HCT116 (cell line): ENCODE measurements around the gene C11orf52. TPM values are rescaled to one million over a fixed set of nuclear protein-coding genes. Genes with fewer than 3 reads are reported as not detected.
"Not testable (repeated sequence)": the region's sequence is repeated elsewhere in the genome, so short reads cannot be mapped to it uniquely, and the experiment has no call there.

Source experiments
- ATAC-seq: fragments of 200-7000 bp; cut with Tn5 transposase; 2 replicates; pipeline ENCODE4 v1.9.1; 2020; ENCODE audit warnings: mild to moderate bottlenecking, moderate library complexity
- BruUV-seq: library from RNA; stranded (reverse); fragments of 400-500 nt; replicated peaks from 2 replicates; lab custom pipeline; 2021; lab: Mats Ljungman, UMichigan
- CTCF ChIA-PET: fragments of 300-600 bp; sonication (Branson Sonifier 250); formaldehyde crosslinking; loops from one replicate; lab custom pipeline; 2021; ENCODE audit warnings: antibody characterized with exemption; lab: Charles Lee
- POLR2A ChIA-PET: fragments of 300-600, 350-600 bp; sonication (Branson Sonifier 250); formaldehyde crosslinking; loops from one replicate; lab custom pipeline; 2021; ENCODE audit warnings: antibody characterized with exemption; lab: Charles Lee
- RAD21 ChIA-PET, 2 experiments: fragments of 300-600 bp; sonication (Branson Sonifier 250); formaldehyde crosslinking; loops; one replicate each; lab custom pipeline; 2023; ENCODE audit warnings: low total read pairs in 2 of 2; ENCODE audit not compliant: uncharacterized antibody in 2 of 2, unreplicated experiment in 2 of 2, low non-redundant PET in 1 of 2; lab: Charles Lee
- DNase-seq: peaks from one replicate; pipeline ENCODE4 v3.0.0-alpha.2; 2010; ENCODE audit warnings: low read depth, low spot score
- H2AFZ ChIP-seq: fragments of 200-600 bp; shearing (Covaris generic), sonication (generic); 2 replicates; pipeline ENCODE4 v1.6.1; 2017; ENCODE audit warnings: low read depth, mixed run types, mixed read lengths, antibody characterized with exemption, low read length; ENCODE audit not compliant: poor library complexity, severe bottlenecking
- H3K27ac ChIP-seq: 2 replicates; pipeline ENCODE4 v1.5.1; 2012; ENCODE audit warnings: low read depth, low read length
- H3K27me3 ChIP-seq: fragments of 200-600 bp; sonication (generic); 2 replicates; pipeline ENCODE4 v1.6.1; 2016; ENCODE audit warnings: mixed run types, low read length, mixed read lengths; ENCODE audit not compliant: insufficient read depth
- H3K36me3 ChIP-seq, 2 experiments: fragments of 200-500 bp in 1 of 2; fragments of 200-600 bp in 1 of 2; sonication (Bioruptor generic) in 1 of 2; sonication (generic) in 1 of 2; 2 replicates each; pipeline versions ENCODE4 v1.5.1 to v1.6.1; 2014 to 2016; ENCODE audit warnings: low read length in 2 of 2, inconsistent platforms in 1 of 2, mixed read lengths in 1 of 2, mixed run types in 1 of 2; ENCODE audit not compliant: insufficient read depth in 2 of 2, control insufficient read depth in 1 of 2
- H3K4me1 ChIP-seq, 2 experiments: fragments of 200-600 bp in 1 of 2; sonication (generic) in 1 of 2; 2 replicates each; pipeline versions ENCODE4 v1.5.1 to v1.6.1; 2012 to 2017; ENCODE audit warnings: low read length in 2 of 2, inconsistent platforms in 1 of 2, mild to moderate bottlenecking in 1 of 2, mixed read lengths in 1 of 2, mixed run types in 1 of 2, moderate library complexity in 1 of 2; ENCODE audit not compliant: insufficient read depth in 2 of 2, control insufficient read depth in 1 of 2
- H3K4me2 ChIP-seq: fragments of 200-600 bp; sonication (generic); 2 replicates; pipeline ENCODE4 v1.6.1; 2017; ENCODE audit warnings: mixed run types, low read length, mixed read lengths
- H3K4me3 ChIP-seq, 2 experiments: fragments of 200-600 bp in 1 of 2; sonication (generic) in 1 of 2; replicated peaks in 1 of 2; 2 replicates each; pipeline ENCODE4 v1.5.1; 2011 to 2016; ENCODE audit warnings: low read length in 2 of 2, control low read depth in 1 of 2, low read depth in 1 of 2, mild to moderate bottlenecking in 1 of 2, mixed read lengths in 1 of 2, mixed run types in 1 of 2
- H3K79me2 ChIP-seq: fragments of 200-600 bp; sonication (generic); 2 replicates; pipeline ENCODE4 v1.6.1; 2017; ENCODE audit warnings: mild to moderate bottlenecking, mixed run types, low read length, moderate library complexity, mixed read lengths; ENCODE audit not compliant: insufficient read depth
- H3K9ac ChIP-seq: fragments of 200-600 bp; sonication (generic); 2 replicates; pipeline ENCODE4 v1.6.1; 2016; ENCODE audit warnings: low read length, mixed read lengths
- H3K9me2 ChIP-seq: fragments of 200-600 bp; sonication (generic), shearing (Covaris generic); 2 replicates; pipeline ENCODE4 v1.6.1; 2017; ENCODE audit warnings: mixed run types, mild to moderate bottlenecking, moderate library complexity; ENCODE audit not compliant: insufficient read depth
- H3K9me3 ChIP-seq, 2 experiments: fragments of 200-500 bp in 1 of 2; fragments of 200-600 bp in 1 of 2; sonication (Bioruptor generic) in 1 of 2; sonication (generic) in 1 of 2; 2 replicates each; pipeline ENCODE4 v1.6.1; 2014 to 2017; ENCODE audit warnings: low read length in 2 of 2, mixed read lengths in 2 of 2, inconsistent platforms in 1 of 2, low read depth in 1 of 2, mild to moderate bottlenecking in 1 of 2, mixed run types in 1 of 2, moderate library complexity in 1 of 2; ENCODE audit not compliant: control insufficient read depth in 1 of 2, insufficient read depth in 1 of 2
- H4K20me1 ChIP-seq: fragments of 200-600 bp; sonication (generic), shearing (Covaris generic); 2 replicates; pipeline ENCODE4 v1.6.1; 2017; ENCODE audit warnings: mixed run types, mild to moderate bottlenecking, moderate library complexity; ENCODE audit not compliant: insufficient read depth
- ATF3 ChIP-seq: IDR thresholded peaks from 2 replicates; pipeline ENCODE4 v1.6.1; 2012
- CBX3 ChIP-seq: IDR thresholded peaks from 2 replicates; pipeline ENCODE4 v1.6.1; 2012; ENCODE audit warnings: low read depth
- CEBPB ChIP-seq: IDR thresholded peaks from 2 replicates; pipeline ENCODE4 v1.6.1; 2012; ENCODE audit warnings: low read depth
- CTCF ChIP-seq, 3 experiments: fragments of 200-600 bp in 1 of 3; sonication (generic) in 1 of 3; IDR thresholded peaks in 2 of 3; conservative IDR thresholded peaks in 1 of 3; 2 replicates each; pipeline ENCODE4 v1.5.1; 2012 to 2017; ENCODE audit warnings: low read depth in 2 of 3, low read length in 2 of 3, antibody characterized with exemption in 1 of 3, borderline replicate concordance in 1 of 3, control low read depth in 1 of 3, mild to moderate bottlenecking in 1 of 3, mixed read lengths in 1 of 3, mixed run types in 1 of 3, moderate library complexity in 1 of 3; ENCODE audit not compliant: insufficient read depth in 1 of 3
- EGR1 ChIP-seq: IDR thresholded peaks from 2 replicates; pipeline ENCODE4 v1.6.1; 2012; ENCODE audit warnings: low read depth
- ELF1 ChIP-seq: IDR thresholded peaks from 2 replicates; pipeline ENCODE4 v1.6.1; 2012; ENCODE audit warnings: low read depth, borderline replicate concordance
- EZH2 ChIP-seq: fragments of 200-600 bp; sonication (generic); IDR thresholded peaks from 2 replicates; pipeline ENCODE4 v1.6.1; 2017; ENCODE audit warnings: antibody characterized with exemption, mixed run types
- EZH2phosphoT487 ChIP-seq: fragments of 200-600 bp; IDR thresholded peaks from 2 replicates; pipeline ENCODE4 v1.6.1; 2018; ENCODE audit warnings: antibody characterized with exemption, borderline replicate concordance
- FOSL1 ChIP-seq: IDR thresholded peaks from 2 replicates; pipeline ENCODE4 v1.6.1; 2012; ENCODE audit warnings: low read depth
- POLR2A ChIP-seq: IDR thresholded peaks from 2 replicates; pipeline ENCODE4 v1.7.0; 2011; ENCODE audit warnings: borderline replicate concordance; ENCODE audit not compliant: insufficient read depth, insufficient read length; ENCODE audit errors: extremely low read depth
- POLR2AphosphoS5 ChIP-seq: IDR thresholded peaks from 2 replicates; pipeline ENCODE4 v1.6.1; 2011; ENCODE audit warnings: mild to moderate bottlenecking, low read depth, low read length, moderate library complexity
- RAD21 ChIP-seq: IDR thresholded peaks from 2 replicates; pipeline ENCODE4 v1.6.1; 2012; ENCODE audit warnings: low read depth, mild to moderate bottlenecking
- SIN3A ChIP-seq: IDR thresholded peaks from 2 replicates; pipeline ENCODE4 v1.6.1; 2012; ENCODE audit warnings: low read depth
- SP1 ChIP-seq: IDR thresholded peaks from 2 replicates; pipeline ENCODE4 v1.6.1; 2012; ENCODE audit warnings: low read depth
- TCF7L2 ChIP-seq: IDR thresholded peaks from 2 replicates; pipeline ENCODE4 v1.7.0; 2011; ENCODE audit warnings: borderline replicate concordance, inconsistent platforms; ENCODE audit not compliant: insufficient read depth, insufficient read length; ENCODE audit errors: extremely low read depth
- ZBTB33 ChIP-seq: IDR thresholded peaks from 2 replicates; pipeline ENCODE4 v1.6.1; 2011; ENCODE audit warnings: mild to moderate bottlenecking, low read length, moderate library complexity; ENCODE audit not compliant: insufficient replicate concordance; ENCODE audit errors: extremely low read depth
- ZFX ChIP-seq: fragments of 450-650 bp; IDR thresholded peaks from 2 replicates; pipeline ENCODE4 v1.6.1; 2017
- ZNF274 ChIP-seq: fragments of 200-500 bp; sonication (Bioruptor generic); IDR thresholded peaks from 2 replicates; pipeline ENCODE4 v1.6.1; 2014; ENCODE audit warnings: mild to moderate bottlenecking, low read depth, low read length, inconsistent platforms
- intact Hi-C: fragments of 100-400 bp; cut with micrococcal nuclease; formaldehyde crosslinking; loops from 2 replicates; pipeline ENCODE4 v1.10.0; 2022
- total RNA-seq: library from RNA; stranded (reverse); gene quantifications from one replicate; pipeline ENCODE4 v1.2.1, GENCODE V29; 2021; ENCODE audit not compliant: unreplicated experiment

The C11orf52 gene
- total RNA-seq, 1 experiment from 2014 or later, result 4.6 TPM

- H3K4me3 ChIP-seq, BruUV-seq, H3K27me3 ChIP-seq, H3K36me3 ChIP-seq, H3K9me3 ChIP-seq, H3K27ac ChIP-seq, H3K4me2 ChIP-seq, POLR2A ChIA-PET, RAD21 ChIA-PET, ATAC-seq, H2AFZ ChIP-seq, H4K20me1 ChIP-seq, DNase-seq, H3K9me2 ChIP-seq, H3K9ac ChIP-seq, H3K79me2 ChIP-seq: not testable (repeated sequence)
- CTCF ChIA-PET, result interaction anchor here (1.3 kb wide), 1 partner anchor 347 kb away, joined by 3 read pairs; no protein-coding TSS in a partner anchor
- intact Hi-C loops, result loop anchor here (5.0 kb wide), 2 partner anchors 154 to 244 kb away; partner anchors contain the start of genes BCO2, SDHD and TIMM8B
- H3K4me1 ChIP-seq, result peaks cover 12 to 24% of the 10 kb centered on the region in 2 experiments; a peak in 3 of 4 replicates
Observed at GRCh38 chr11:111933176-111933575, 14.5 kb downstream of the C11orf52 start.

GRCh38 chr11:111933872-111934271, 15.2 kb downstream of the C11orf52 start:
- Histone ChIP-seq H3K79me2 (no peaks in the 10 kb centered on the region), H3K9me3 (no peaks in the 10 kb centered on the region), H3K9me2 (no peaks in the 10 kb centered on the region), H4K20me1 (no peaks in the 10 kb centered on the region), H3K9ac (no peak overlapping the region), H3K4me1 (peaks cover 18 to 31% of the 10 kb centered on the region in 2 experiments; a peak in 3 of 4 replicates), H3K27me3 (no peaks in the 10 kb centered on the region), H3K36me3 (no peaks in the 10 kb centered on the region), H3K4me3 (no peak overlapping the region), H3K27ac (no peak overlapping the region), H2AFZ (no peak overlapping the region), H3K4me2 (no peak overlapping the region)
- BruUV-seq, result no TSS peak
- ChIA-PET CTCF (interaction anchor here (1.3 kb wide), 1 partner anchor 346 kb away, joined by 3 read pairs; no protein-coding TSS in a partner anchor), POLR2A (no interaction called here), RAD21 (interaction anchor here in 1 of 2 experiments (0.7 kb wide), 1 partner anchor 290 kb away, joined by 3 read pairs; no protein-coding TSS in a partner anchor)
- DNase-seq (no peak), ATAC-seq (no peak)
- intact Hi-C loops, result loop anchor here (5.0 kb wide), 2 partner anchors 153 to 243 kb away; partner anchors contain the start of genes BCO2, SDHD and TIMM8B
- TF ChIP-seq CEBPB, result no peak
- TF ChIP-seq CTCF (IDR thresholded peaks at IDR 0.05 in 2 of 3, conservative IDR thresholded peaks at IDR 0.05 in 1 of 3; ENCODE audit: borderline replicate concordance in 1 of 3, insufficient read depth in 1 of 3, low read depth in 2 of 3, low read length in 2 of 3), result no peak
- TF ChIP-seq ATF3, result no peak
- TF ChIP-seq EZH2, result no peak
- TF ChIP-seq POLR2AphosphoS5, result no peak
- no peak for TF ChIP-seq ZBTB33
- TF ChIP-seq EGR1, result no peak
- TF ChIP-seq ZFX, result no peak
- TF ChIP-seq RAD21, result no peak
- TF ChIP-seq CBX3, result no peak
- no peak for TF ChIP-seq POLR2A
- TF ChIP-seq ELF1, result no peak
- TF ChIP-seq TCF7L2, result no peak
- TF ChIP-seq SP1, result no peak
- no peak for TF ChIP-seq FOSL1
- TF ChIP-seq EZH2phosphoT487, result no peak
- no peak for TF ChIP-seq ZNF274
- TF ChIP-seq SIN3A, result no peak
